ENCODE data around the gene ANKDD1B.

DNA sequence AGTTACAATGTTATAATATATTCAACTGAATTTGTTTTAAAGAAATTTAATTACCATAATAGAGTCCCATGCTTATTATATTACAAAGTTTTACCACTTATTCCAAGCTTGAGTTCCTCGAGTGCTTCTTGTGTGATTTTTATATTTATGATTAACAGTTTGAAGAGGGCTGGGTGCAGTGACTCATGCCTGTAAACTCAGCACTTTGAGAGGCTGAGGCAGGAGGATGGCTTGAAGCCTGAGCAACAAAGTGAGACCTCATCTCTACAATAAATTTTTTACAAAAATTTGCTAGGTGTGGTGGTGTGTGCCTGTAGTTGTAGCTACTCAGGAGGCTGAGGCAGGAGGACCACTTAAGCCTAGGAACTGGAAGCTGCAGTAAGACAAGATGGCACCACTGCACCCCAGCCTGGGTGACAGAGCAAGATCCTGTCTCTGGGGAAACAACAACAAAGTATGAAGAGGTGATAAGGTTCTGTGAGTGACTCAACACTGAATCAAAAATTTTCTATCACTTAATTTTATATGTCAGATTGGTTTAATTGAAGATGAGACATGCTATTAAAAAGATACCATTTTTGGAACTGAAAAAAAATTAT, 96.8 kb downstream of the ANKDD1B start:
- TF ChIP-seq, protein P1, sequence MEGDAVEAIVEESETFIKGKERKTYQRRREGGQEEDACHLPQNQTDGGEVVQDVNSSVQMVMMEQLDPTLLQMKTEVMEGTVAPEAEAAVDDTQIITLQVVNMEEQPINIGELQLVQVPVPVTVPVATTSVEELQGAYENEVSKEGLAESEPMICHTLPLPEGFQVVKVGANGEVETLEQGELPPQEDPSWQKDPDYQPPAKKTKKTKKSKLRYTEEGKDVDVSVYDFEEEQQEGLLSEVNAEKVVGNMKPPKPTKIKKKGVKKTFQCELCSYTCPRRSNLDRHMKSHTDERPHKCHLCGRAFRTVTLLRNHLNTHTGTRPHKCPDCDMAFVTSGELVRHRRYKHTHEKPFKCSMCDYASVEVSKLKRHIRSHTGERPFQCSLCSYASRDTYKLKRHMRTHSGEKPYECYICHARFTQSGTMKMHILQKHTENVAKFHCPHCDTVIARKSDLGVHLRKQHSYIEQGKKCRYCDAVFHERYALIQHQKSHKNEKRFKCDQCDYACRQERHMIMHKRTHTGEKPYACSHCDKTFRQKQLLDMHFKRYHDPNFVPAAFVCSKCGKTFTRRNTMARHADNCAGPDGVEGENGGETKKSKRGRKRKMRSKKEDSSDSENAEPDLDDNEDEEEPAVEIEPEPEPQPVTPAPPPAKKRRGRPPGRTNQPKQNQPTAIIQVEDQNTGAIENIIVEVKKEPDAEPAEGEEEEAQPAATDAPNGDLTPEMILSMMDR (IDR thresholded peaks at IDR 0.05): no peak
- no peak for TF ChIP-seq POLR2A (IDR thresholded peaks at IDR 0.05)

All from right lobe of liver (tissue), 4 donors.